Hepatocyte (in vitro differentiated cells): ENCODE results near the gene FASTK.

Source experiments
- CTCF ChIP-seq: fragments of 200-600 bp; sonication (generic); IDR thresholded peaks from 2 replicates; pipeline ENCODE4 v1.5.1; 2016; ENCODE audit warnings: antibody characterized with exemption, mild to moderate bottlenecking; ENCODE audit not compliant: poor library complexity
- EZH2phosphoT487 ChIP-seq: fragments of 200-600 bp; sonication (generic); IDR thresholded peaks from one replicate; pipeline ENCODE4 v1.6.1; 2018; ENCODE audit warnings: antibody characterized with exemption, mild to moderate bottlenecking, low read depth, moderate library complexity; ENCODE audit not compliant: unreplicated experiment, severe bottlenecking

- no peak for TF ChIP-seq CTCF
- TF ChIP-seq EZH2phosphoT487, result no peak
Observed at GRCh38 chr7:151063212-151063561, 17.4 kb downstream of the FASTK start.
